SH-SY5Y (cell line): ENCODE data around the gene BAZ2B.

ENCODE experiments used
- GATA2 ChIP-seq: IDR thresholded peaks from 2 replicates; pipeline ENCODE4 v1.6.1; 2011; ENCODE audit warnings: mild to moderate bottlenecking, low read depth, low read length
- GATA3 ChIP-seq: IDR thresholded peaks from 2 replicates; pipeline ENCODE4 v1.6.1; 2011; ENCODE audit warnings: low read depth, mild to moderate bottlenecking, low read length, moderate library complexity

Gene BAZ2B

GRCh38 chr2:159606287-159606686 lies 10.1 kb downstream of the BAZ2B start:
- TF ChIP-seq GATA3 (no peak), GATA2 (no peak)

DNA sequence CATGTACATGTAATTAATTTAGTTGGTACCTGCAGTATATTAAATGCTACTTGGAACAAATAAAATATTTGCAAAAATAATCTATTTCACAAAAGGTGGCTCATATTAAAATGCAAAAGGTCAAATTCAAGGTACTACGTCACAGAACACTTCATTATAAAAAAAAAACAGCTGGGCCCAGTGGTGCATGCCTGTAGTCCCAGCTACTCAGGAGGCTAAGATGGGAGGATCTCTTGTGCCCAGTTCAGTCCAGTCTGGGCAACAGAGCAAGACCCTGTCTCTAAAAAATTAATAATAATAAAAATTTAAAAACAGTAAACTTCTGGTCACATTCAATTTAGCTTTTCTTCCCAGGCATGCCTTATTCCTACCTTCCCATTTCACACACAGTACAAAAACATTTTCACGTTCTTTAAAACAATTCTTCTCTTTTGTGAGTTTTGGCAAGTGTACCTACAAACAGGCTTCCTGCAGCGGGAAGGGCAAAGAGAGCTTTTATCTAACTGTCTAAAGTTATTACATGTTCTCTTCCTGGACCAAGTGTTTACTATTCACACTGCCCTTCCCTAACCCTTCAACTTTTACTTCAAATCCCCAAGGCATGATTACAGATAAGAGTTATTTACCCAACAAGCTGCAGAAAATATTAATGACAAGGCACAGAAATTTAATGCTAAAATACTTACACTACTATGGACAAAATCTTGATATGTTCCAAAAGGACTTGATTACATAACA lies 10.7 kb downstream of the BAZ2B start:
- no peak for TF ChIP-seq GATA2
- no peak for TF ChIP-seq GATA3

DNA sequence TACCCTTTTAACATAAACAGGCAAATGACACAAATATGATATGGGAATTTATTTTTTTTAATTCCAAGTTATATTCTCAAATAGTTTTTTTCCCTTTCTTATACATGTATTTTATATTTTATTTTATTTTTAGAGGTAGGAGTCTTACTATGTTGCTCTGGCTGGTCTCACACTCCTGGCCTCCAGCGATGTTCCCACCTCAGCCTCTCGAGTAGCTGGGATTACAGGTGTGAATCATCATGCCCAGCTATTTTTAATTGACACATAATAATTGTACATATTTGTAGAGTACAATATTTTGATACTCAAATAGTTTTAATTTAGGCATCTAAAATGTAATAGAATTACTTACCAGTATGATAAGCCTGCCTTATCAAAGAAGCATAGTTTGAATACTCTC lies 12.2 kb downstream of the BAZ2B start:
- no peak for TF ChIP-seq GATA3
- TF ChIP-seq GATA2: no peak

DNA sequence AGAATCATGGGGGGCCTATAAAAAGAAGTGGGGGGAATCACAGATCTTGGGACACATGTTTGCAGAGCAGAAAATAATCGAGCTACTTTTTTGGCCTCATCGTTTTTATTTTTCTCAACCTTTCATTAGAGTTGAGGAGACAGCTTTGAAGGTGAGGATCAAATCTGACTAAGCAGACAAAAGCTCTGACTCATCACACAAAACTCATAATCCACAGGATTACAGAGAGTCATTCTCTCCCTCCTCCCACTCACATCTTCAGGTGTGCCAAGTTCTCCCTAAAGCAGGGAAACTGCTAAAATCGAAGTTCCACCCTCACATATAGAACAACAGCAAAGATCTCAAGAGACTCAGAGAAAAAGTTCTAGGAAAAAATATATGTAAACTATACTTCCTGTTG lies 15.6 kb downstream of the BAZ2B start:
- no peak for TF ChIP-seq GATA3
- no peak for TF ChIP-seq GATA2

- TF ChIP-seq GATA3 (no peak), GATA2 (no peak)
These were observed 20.8 kb downstream of the BAZ2B start for GRCh38 chr2:159595410-159596046.

DNA sequence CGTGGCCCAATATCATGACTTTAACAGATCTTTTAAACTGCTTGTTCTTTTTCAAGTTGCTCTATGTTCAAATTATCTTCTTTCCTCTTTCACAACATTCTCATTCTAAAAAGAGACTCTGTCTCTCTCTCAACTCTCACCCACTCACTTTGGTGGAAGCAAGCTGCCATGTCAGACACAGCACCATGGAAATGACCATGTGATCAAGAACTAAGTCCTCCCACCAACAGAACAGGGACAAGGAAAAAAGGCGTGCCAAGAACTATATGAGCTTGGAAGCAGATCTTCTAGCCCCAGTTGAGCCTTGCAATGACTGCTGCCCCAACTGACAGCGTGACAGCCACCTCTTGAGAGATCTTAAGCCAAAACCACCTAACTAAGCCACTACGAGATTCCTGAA lies 23.9 kb downstream of the BAZ2B start:
- TF ChIP-seq GATA3 (no peak), GATA2 (no peak)

DNA sequence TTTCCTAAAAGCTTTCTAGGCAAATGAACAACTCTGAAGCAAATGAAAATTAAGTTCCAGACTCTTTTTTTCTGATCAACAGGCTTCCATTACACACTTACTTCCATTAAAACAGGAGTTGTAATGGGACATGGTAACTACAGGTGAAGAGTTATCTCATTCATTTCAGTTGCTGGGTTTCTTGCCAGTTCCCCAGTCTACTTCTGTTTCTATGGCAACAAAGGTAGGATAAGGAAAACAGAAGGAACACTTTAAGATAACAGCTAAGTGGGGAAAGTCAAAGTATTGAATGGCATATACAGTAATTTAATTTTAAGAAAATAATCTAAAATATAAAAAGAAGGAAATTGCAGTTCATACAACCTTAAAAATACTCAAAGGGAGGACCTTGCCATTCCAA lies 25.1 kb downstream of the BAZ2B start:
- TF ChIP-seq GATA3: no peak
- no peak for TF ChIP-seq GATA2

DNA sequence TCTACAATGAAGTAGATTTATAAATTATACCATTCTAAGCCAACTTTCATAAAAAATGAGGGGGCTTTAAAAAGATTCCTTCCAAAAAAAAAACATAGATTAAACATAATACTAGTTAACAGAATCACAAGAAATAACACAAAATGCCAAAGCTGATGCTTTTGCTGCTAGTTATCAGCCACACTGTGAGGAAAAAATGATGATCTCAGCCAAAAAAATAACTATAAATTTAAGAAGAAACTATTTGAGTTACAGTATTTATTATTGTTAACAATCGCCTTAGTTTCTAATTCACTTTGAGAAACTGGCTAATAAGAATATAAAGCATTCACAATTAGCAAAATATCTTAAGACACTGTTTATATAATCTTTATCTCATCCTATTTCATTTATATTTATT lies 27.1 kb downstream of the BAZ2B start:
- TF ChIP-seq GATA3 (no peak), GATA2 (no peak)

DNA sequence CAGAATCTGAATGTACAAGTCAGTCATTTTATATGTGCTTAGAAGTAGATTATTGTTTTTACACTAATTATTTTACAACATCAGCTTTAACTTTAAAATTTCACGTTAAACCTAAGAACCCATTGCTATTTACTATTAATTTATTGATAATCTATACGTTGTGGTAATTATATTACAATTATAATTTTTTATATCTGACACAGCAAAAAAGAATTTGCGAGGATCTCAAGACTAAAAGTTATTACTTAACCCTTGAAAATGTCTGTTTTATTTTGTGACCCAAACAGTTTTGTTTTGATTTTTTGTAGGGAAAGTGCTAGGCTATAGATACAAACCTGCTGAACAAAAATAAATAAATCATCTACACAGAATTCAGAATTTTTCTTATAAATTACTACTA lies 30.3 kb downstream of the BAZ2B start:
- TF ChIP-seq GATA2 (no peak), GATA3 (no peak)

- TF ChIP-seq GATA3: no peak
- no peak for TF ChIP-seq GATA2
These were observed 30.7 kb downstream of the BAZ2B start for GRCh38 chr2:159585622-159586021.

DNA sequence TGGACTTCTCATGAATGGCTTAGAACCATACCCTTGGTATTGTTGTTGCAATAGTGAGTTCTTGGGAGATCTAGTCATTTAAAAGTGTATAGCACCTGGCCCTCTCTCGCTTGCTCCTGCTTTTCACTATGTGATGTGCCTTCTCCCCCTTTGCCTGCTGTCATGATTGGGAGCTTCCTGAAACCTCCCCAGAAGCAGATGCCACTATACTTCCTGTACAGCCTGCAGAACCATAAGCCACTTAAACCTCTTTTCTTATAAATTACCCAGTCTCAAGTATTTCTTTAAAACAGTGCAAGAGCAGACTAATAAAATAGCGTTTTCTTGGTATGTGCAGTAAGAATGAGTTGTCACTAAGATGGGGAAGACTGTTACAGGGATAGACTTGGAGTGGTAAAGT lies 31.6 kb downstream of the BAZ2B start:
- TF ChIP-seq GATA3 (no peak), GATA2 (no peak)

- TF ChIP-seq GATA2: no peak
- no peak for TF ChIP-seq GATA3
These were observed 42.3 kb downstream of the BAZ2B start for GRCh38 chr2:159573846-159574606.

GRCh38 chr2:159573294-159573693 lies 43.1 kb downstream of the BAZ2B start:
- TF ChIP-seq GATA2 (no peak), GATA3 (no peak)

- TF ChIP-seq GATA3: no peak
- no peak for TF ChIP-seq GATA2
These were observed 43.9 kb downstream of the BAZ2B start for GRCh38 chr2:159572459-159572858.

- no peak for TF ChIP-seq GATA2
- TF ChIP-seq GATA3: no peak
These were observed 44.6 kb downstream of the BAZ2B start for GRCh38 chr2:159571540-159572260.
